IMR-90 (cell line): ENCODE results near the gene SPP1. TPM values are rescaled to one million over a fixed set of nuclear protein-coding genes. Genes with fewer than 3 reads are reported as not detected.

ENCODE experiments used
- ATAC-seq: fragments of 200-7000 bp; cut with Tn5 transposase; 2 replicates; pipeline ENCODE4 v1.9.1; 2020; ENCODE audit warnings: low read depth, mild to moderate bottlenecking, moderate library complexity
- Bru-seq: library from RNA; stranded (reverse); fragments of 400-500 nt; gene quantifications from one replicate; lab custom pipeline; 2021; lab: Mats Ljungman, UMichigan
- BruChase-seq, 2 experiments: library from RNA; stranded (reverse); fragments of 400-500 nt; gene quantifications; one replicate each; lab custom pipeline; 2021; lab: Mats Ljungman, UMichigan
- BruUV-seq: library from RNA; stranded (reverse); fragments of 400-500 nt; replicated peaks from 2 replicates; lab custom pipeline; 2021; lab: Mats Ljungman, UMichigan
- CTCF ChIA-PET: fragments of 300-600 bp; formaldehyde crosslinking; extraction: SDS; loops from one replicate; lab custom pipeline; 2021; ENCODE audit warnings: antibody characterized with exemption; lab: Yijun Ruan, JAX
- POLR2A ChIA-PET: fragments of 300-600 bp; sonication (Branson Sonifier 250); formaldehyde crosslinking; loops from one replicate; lab custom pipeline; 2022; ENCODE audit warnings: antibody characterized with exemption; ENCODE audit not compliant: unreplicated experiment; lab: Charles Lee
- DNase-seq: peaks from one replicate; pipeline ENCODE4 v3.0.0; 2013
- H2AFZ ChIP-seq: replicated peaks from 2 replicates; pipeline ENCODE3; 2013; ENCODE audit warnings: low read length, mild to moderate bottlenecking; ENCODE audit not compliant: poor library complexity
- H2AK5ac ChIP-seq: 2 replicates; pipeline ENCODE4 v1.6.1; 2013; ENCODE audit warnings: low read depth, low read length, inconsistent platforms
- H2AK9ac ChIP-seq: replicated peaks from 2 replicates; pipeline ENCODE3; 2013; ENCODE audit warnings: mild to moderate bottlenecking, low read depth, low read length, moderate library complexity; ENCODE audit not compliant: poor library complexity
- H2BK120ac ChIP-seq: 2 replicates; pipeline ENCODE4 v1.6.1; 2013; ENCODE audit warnings: low read depth, low read length, inconsistent platforms
- H2BK15ac ChIP-seq: 3 replicates; pipeline ENCODE4 v1.6.1; 2013; ENCODE audit warnings: low read depth, low read length, inconsistent platforms
- H2BK20ac ChIP-seq: 2 replicates; pipeline ENCODE4 v1.6.1; 2013; ENCODE audit warnings: low read depth, mild to moderate bottlenecking, inconsistent platforms, low read length, moderate library complexity
- H2BK5ac ChIP-seq: 2 replicates; pipeline ENCODE4 v1.6.1; 2013; ENCODE audit warnings: mild to moderate bottlenecking, low read depth, low read length, inconsistent platforms; ENCODE audit not compliant: poor library complexity, severe bottlenecking
- H3K14ac ChIP-seq: replicated peaks from 2 replicates; pipeline ENCODE4 v1.6.1; 2013; ENCODE audit warnings: low read depth, low read length, inconsistent platforms
- H3K18ac ChIP-seq: 2 replicates; pipeline ENCODE4 v1.6.1; 2013; ENCODE audit warnings: low read depth, low read length, control low read depth
- H3K23ac ChIP-seq: 2 replicates; pipeline ENCODE4 v1.6.1; 2013; ENCODE audit warnings: low read depth, low read length, inconsistent platforms
- H3K27ac ChIP-seq: 2 replicates; pipeline ENCODE4 v1.5.1; 2013; ENCODE audit warnings: mild to moderate bottlenecking, control low read depth, low read length; ENCODE audit not compliant: insufficient read depth
- H3K27me3 ChIP-seq: 2 replicates; pipeline ENCODE4 v1.6.1; 2013; ENCODE audit warnings: low read length; ENCODE audit not compliant: control insufficient read depth, insufficient read depth
- H3K36me3 ChIP-seq: 2 replicates; pipeline ENCODE4 v1.6.1; 2013; ENCODE audit warnings: low read length, mixed read lengths; ENCODE audit not compliant: control insufficient read depth, insufficient read depth
- H3K4ac ChIP-seq: 2 replicates; pipeline ENCODE4 v1.6.1; 2013; ENCODE audit warnings: low read depth, low read length, inconsistent platforms
- H3K4me1 ChIP-seq: 2 replicates; pipeline ENCODE4 v1.6.1; 2013; ENCODE audit warnings: low read length, mixed read lengths; ENCODE audit not compliant: control insufficient read depth, insufficient read depth
- H3K4me2 ChIP-seq: 2 replicates; pipeline ENCODE4 v1.6.1; 2013; ENCODE audit warnings: low read depth, mild to moderate bottlenecking, control low read depth, low read length, moderate library complexity
- H3K4me3 ChIP-seq: 2 replicates; pipeline ENCODE4 v1.5.1; 2013; ENCODE audit warnings: low read depth, mild to moderate bottlenecking, control low read depth, low read length, moderate library complexity; ENCODE audit not compliant: insufficient read depth
- H3K56ac ChIP-seq: 2 replicates; pipeline ENCODE4 v1.6.1; 2013; ENCODE audit warnings: low read length, inconsistent platforms; ENCODE audit not compliant: insufficient read depth; ENCODE audit errors: extremely low read depth
- H3K79me1 ChIP-seq, 2 experiments: 2 replicates each; pipeline ENCODE4 v1.6.1; 2013; ENCODE audit warnings: low read length in 2 of 2, inconsistent platforms in 1 of 2, low read depth in 1 of 2
- H3K9ac ChIP-seq: 2 replicates; pipeline ENCODE4 v1.6.1; 2013; ENCODE audit warnings: low read depth, low read length, control low read depth
- H3K9me1 ChIP-seq: 2 replicates; pipeline ENCODE4 v1.6.1; 2013; ENCODE audit warnings: low read length, inconsistent platforms; ENCODE audit not compliant: insufficient read depth
- H3K9me3 ChIP-seq: 2 replicates; pipeline ENCODE4 v1.6.1; 2013; ENCODE audit warnings: low read length; ENCODE audit not compliant: control insufficient read depth, insufficient read depth
- H4K20me1 ChIP-seq: 2 replicates; pipeline ENCODE4 v1.6.1; 2013; ENCODE audit warnings: low read length, inconsistent platforms; ENCODE audit not compliant: insufficient read depth
- H4K5ac ChIP-seq: 2 replicates; pipeline ENCODE4 v1.6.1; 2013; ENCODE audit warnings: mild to moderate bottlenecking, low read depth, low read length, control low read depth
- H4K8ac ChIP-seq, 2 experiments: 2 replicates each; pipeline ENCODE4 v1.6.1; 2013; ENCODE audit warnings: low read depth in 2 of 2, low read length in 2 of 2, control low read depth in 1 of 2, inconsistent platforms in 1 of 2
- H4K91ac ChIP-seq: 2 replicates; pipeline ENCODE4 v1.6.1; 2013; ENCODE audit warnings: low read depth, low read length, inconsistent platforms; ENCODE audit not compliant: insufficient read depth
- BHLHE40 ChIP-seq: fragments of 150-350 bp; IDR thresholded peaks from 2 replicates; pipeline ENCODE4 v1.6.1; 2016; ENCODE audit warnings: mild to moderate bottlenecking, low read depth, low read length
- CHD1 ChIP-seq: IDR thresholded peaks from 2 replicates; pipeline ENCODE4 v1.6.1; 2012; ENCODE audit warnings: low read depth, low read length, improper control_type of control experiment
- CTCF ChIP-seq: conservative IDR thresholded peaks from 2 replicates; pipeline ENCODE4 v1.5.1; 2012; ENCODE audit warnings: mild to moderate bottlenecking, low read depth, low read length, improper control_type of control experiment
- ELK1 ChIP-seq: fragments of 150-350 bp; IDR thresholded peaks from 2 replicates; pipeline ENCODE4 v1.6.1; 2016; ENCODE audit warnings: low read depth, mild to moderate bottlenecking, low read length, moderate library complexity, borderline replicate concordance
- FOS ChIP-seq: fragments of 150-350 bp; IDR thresholded peaks from 2 replicates; pipeline ENCODE4 v1.6.1; 2016; ENCODE audit warnings: low read depth, low read length
- MAFK ChIP-seq: IDR thresholded peaks from 2 replicates; pipeline ENCODE4 v1.6.1; 2012; ENCODE audit warnings: low read depth, low read length, improper control_type of control experiment
- MAZ ChIP-seq: IDR thresholded peaks from 2 replicates; pipeline ENCODE4 v1.6.1; 2012; ENCODE audit warnings: low read depth, mild to moderate bottlenecking, low read length, improper control_type of control experiment, moderate library complexity, borderline replicate concordance
- MXI1 ChIP-seq: IDR thresholded peaks from 2 replicates; pipeline ENCODE4 v1.6.1; 2012; ENCODE audit warnings: low read depth, mild to moderate bottlenecking, low read length, moderate library complexity, borderline replicate concordance
- NFE2L2 ChIP-seq: fragments of 150-350 bp; IDR thresholded peaks from 2 replicates; pipeline ENCODE4 v1.6.1; 2016; ENCODE audit warnings: low read depth, mild to moderate bottlenecking, low read length
- POLR2A ChIP-seq: IDR thresholded peaks from 2 replicates; pipeline ENCODE4 v1.6.1; 2012; ENCODE audit warnings: mild to moderate bottlenecking, low read depth, low read length
- RAD21 ChIP-seq: IDR thresholded peaks from 2 replicates; pipeline ENCODE4 v1.6.1; 2012; ENCODE audit warnings: low read length, improper control_type of control experiment
- RCOR1 ChIP-seq: IDR thresholded peaks from 2 replicates; pipeline ENCODE4 v1.6.1; 2012; ENCODE audit warnings: mild to moderate bottlenecking, low read length, improper control_type of control experiment; ENCODE audit not compliant: insufficient replicate concordance
- RFX5 ChIP-seq: IDR thresholded peaks from 2 replicates; pipeline ENCODE4 v1.8.0; 2012; ENCODE audit warnings: low read depth, mild to moderate bottlenecking, low read length, moderate library complexity
- SMC3 ChIP-seq: fragments of 150-350 bp; IDR thresholded peaks from 2 replicates; pipeline ENCODE4 v1.6.1; 2016; ENCODE audit warnings: low read depth, mild to moderate bottlenecking, antibody characterized with exemption, low read length, moderate library complexity
- USF2 ChIP-seq: fragments of 150-350 bp; IDR thresholded peaks from 2 replicates; pipeline ENCODE4 v1.6.1; 2017; ENCODE audit warnings: mild to moderate bottlenecking, antibody characterized with exemption, low read length, low read depth
- WGBS, 2 experiments: methylation state at CpG; one replicate each; pipeline versions ENCODE4 v1.1.5 to v1.1.7; 2013; ENCODE audit warnings: missing lambda C conversion rate in 2 of 2; ENCODE audit not compliant: insufficient read length in 1 of 2; ENCODE audit errors: extremely low coverage in 2 of 2; 5-methylcytosine and 5-hydroxymethylcytosine counted together
- dilution Hi-C: fragments of 300-500 bp; cut with HindIII; formaldehyde crosslinking; loops from one replicate; pipeline ENCODE4 v1.14.3; 2018; ENCODE audit warnings: low sequenced_read_pairs; ENCODE audit not compliant: unreplicated experiment
- in situ Hi-C: fragments of 300-500 bp; cut with MboI; formaldehyde crosslinking; loops from 3 replicates; pipeline ENCODE4 v1.14.3; 2019; ENCODE audit warnings: low sequenced_read_pairs, inconsistent platforms, mixed read lengths
- intact Hi-C: fragments of 100-400 bp; cut with micrococcal nuclease; formaldehyde crosslinking; loops from 2 replicates; pipeline ENCODE4 v1.10.0; 2022
- long read RNA-seq: library from polyadenylated mRNA; unstranded; transcript quantifications from one replicate; pipeline ENCODE4 v2.0.0, GENCODE V29; 2021; ENCODE audit not compliant: unreplicated experiment
- polyA plus RNA-seq, 3 experiments: library from polyadenylated mRNA; depleted of rRNA; stranded (reverse); fragments of >200 nt; gene quantifications; 2 replicates each; pipeline ENCODE4 v1.2.3, GENCODE V29; 2012; ENCODE audit warnings: low replicate concordance in 1 of 3
- total RNA-seq: library from RNA; depleted of rRNA; stranded (reverse); fragments of >200 nt; gene quantifications from 2 replicates; pipeline ENCODE4 v1.2.3, GENCODE V29; 2012; rRNA removed

The SPP1 gene
- 0.18 and 0.28 TPM in 2 replicates for total RNA-seq
- polyA plus RNA-seq (2012; rRNA removed), result 0.50 and 0.62 TPM in 2 replicates
- 0.26 and 0.44 TPM in 2 replicates for polyA plus RNA-seq (2012; cell fraction: cytosol; rRNA removed)
- polyA plus RNA-seq (2012; cell fraction: nucleus; rRNA removed; ENCODE audit: low replicate concordance), result 0.36 and 0.79 TPM in 2 replicates
- not detected for Bru-seq, nascent RNA
- not detected for BruChase-seq, experiment 1, labeled RNA remaining after a 6-hour chase
- BruChase-seq, experiment 2, labeled RNA remaining after a 2-hour chase, result not detected
- long read RNA-seq, result 0 reads

- Histone ChIP-seq H2AK5ac (no peak within 1 kb of the TSS), H2BK15ac (no peak within 1 kb of the TSS), H4K91ac (no peak within 1 kb of the TSS), H4K20me1 (no peaks in the 10 kb centered on the region), H4K8ac (no peak within 1 kb of the TSS), H2BK20ac (no peak within 1 kb of the TSS), H3K14ac (no peak within 1 kb of the TSS), H3K9ac (no peak within 1 kb of the TSS; the same call in 1 of the 2 replicates), H3K4ac (no peak within 1 kb of the TSS), H3K9me1 (no peaks in the 10 kb centered on the region), H3K18ac (no peak within 1 kb of the TSS), H3K36me3 (no peaks in the 10 kb centered on the region), H2BK120ac (no peak within 1 kb of the TSS), H3K23ac (no peak within 1 kb of the TSS), H3K27ac (no peak within 1 kb of the TSS), H2AFZ (peak within 1 kb of the TSS; percentile 57), H3K4me2 (no peak within 1 kb of the TSS; the same call in 1 of the 2 replicates), H4K5ac (no peak within 1 kb of the TSS), H3K4me1 (no peaks in the 10 kb centered on the region), H3K27me3 (peaks cover 7% of the 10 kb centered on the region), H2BK5ac (no peak within 1 kb of the TSS), H3K4me3 (no peak within 1 kb of the TSS), H2AK9ac (no peak within 1 kb of the TSS), H3K9me3 (no peaks in the 10 kb centered on the region), H3K79me1 (no peaks in the 10 kb centered on the region), H3K56ac (no peak within 1 kb of the TSS)
- intact Hi-C loops (no loop called here), in situ Hi-C loops (loop anchor here (10.0 kb wide), 1 partner anchor 121 kb away; no protein-coding TSS in a partner anchor), dilution Hi-C loops (no loop called here)
- no peak for ATAC-seq
- no CpG with 5 or more reads among the region's 8 CpGs for WGBS, 2 experiments
- BruUV-seq, result no TSS peak
- peak; percentile 13 for DNase-seq
- POLR2A ChIA-PET, result no interaction called here
- CTCF ChIA-PET, result interaction anchor here (0.6 to 1.0 kb wide), 3 partner anchors 10 to 235 kb away, joined by 3 to 7 read pairs (median 3); no protein-coding TSS in a partner anchor
- no peak for TF ChIP-seq CHD1
- TF ChIP-seq ELK1, result no peak
- TF ChIP-seq FOS, result no peak
- no peak for TF ChIP-seq RAD21
- no peak for TF ChIP-seq NFE2L2
- TF ChIP-seq USF2, result no peak
- no peak for TF ChIP-seq BHLHE40
- TF ChIP-seq MXI1, result no peak
- no peak for TF ChIP-seq POLR2A
- TF ChIP-seq CTCF, result no peak
- no peak for TF ChIP-seq RFX5
- no peak for TF ChIP-seq MAFK
- no peak for TF ChIP-seq MAZ
- no peak for TF ChIP-seq RCOR1
- TF ChIP-seq SMC3, result no peak
Measured at GRCh38 chr4:87975466-87975865, at the start of gene SPP1. Gene SPP1, plus strand, starts transcription at chr4:87975714. Its CDS starts 1,182 bp downstream, at chr4:87976896.
